Activated CD8-positive, alpha-beta memory T cell treated with anti-CD3 and anti-CD28 coated beads, Interleukin-2, amount 50 U/mL, for 48 hours (primary cell): ENCODE results near the gene NPR2.

Experiments used
- DNase-seq: peaks from one replicate; pipeline ENCODE4 v3.0.0-alpha.2; 2020

NPR2 gene

DNA sequence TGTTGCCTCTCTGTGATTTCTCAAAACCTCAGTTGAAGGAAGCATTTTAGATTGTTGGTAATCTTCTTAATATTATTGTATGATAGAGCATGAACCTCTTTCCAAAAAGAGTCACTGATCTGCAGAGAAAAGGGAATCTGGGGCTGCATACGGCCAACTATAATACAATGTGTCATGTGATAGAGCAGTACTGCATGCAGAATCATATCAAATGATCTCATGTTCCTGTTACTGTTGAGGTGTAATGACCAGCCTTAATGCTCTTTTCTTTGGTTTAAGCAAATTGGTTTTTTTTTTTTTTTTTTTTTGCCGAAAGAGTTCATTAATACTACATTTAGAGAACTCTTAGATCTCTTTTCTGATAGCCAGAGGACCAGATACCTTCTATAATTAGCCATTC, 24.4 kb upstream of the NPR2 start:
- no peak for DNase-seq

GRCh38 chr9:35767458-35767857, 23.9 kb upstream of the NPR2 start:
- DNase-seq, result no peak

DNA sequence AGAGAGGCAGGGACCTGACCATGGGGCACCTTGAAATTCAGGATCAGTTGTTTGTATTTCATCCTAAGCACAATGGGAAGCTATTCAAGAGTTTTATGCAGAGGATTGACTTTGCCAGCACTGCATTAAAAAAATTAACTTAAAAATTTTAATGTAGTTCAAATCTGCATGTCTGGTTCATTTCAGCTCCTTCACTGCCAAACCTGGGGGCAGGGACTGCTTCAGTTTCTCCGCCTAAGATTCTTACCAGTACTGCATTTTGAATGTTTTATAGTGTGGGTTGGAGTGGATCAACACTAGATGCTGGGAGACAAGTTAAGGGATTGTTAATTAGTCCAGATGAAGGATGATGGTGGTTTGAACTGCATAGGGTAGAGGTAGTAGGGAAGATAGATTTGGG, 21.6 kb upstream of the NPR2 start:
- no peak for DNase-seq

DNA sequence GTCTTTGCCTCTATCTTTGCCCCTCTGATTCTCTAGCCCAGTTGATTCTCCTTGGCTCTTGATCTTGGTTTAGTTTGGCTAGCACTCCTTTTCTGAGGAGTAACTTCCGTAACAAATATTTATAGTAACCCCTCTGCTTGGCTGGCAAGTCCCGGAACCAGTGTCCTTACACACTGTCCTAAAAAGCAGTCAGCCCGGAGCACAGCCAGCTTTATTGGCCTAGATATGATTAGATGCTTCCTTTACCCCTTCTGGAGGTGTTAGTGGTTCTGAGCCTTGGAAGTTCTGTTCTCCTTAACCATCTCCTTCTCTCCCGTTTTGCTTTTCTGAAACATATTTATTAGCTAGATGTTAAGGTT, 20.3 kb upstream of the NPR2 start:
- DNase-seq, result no peak

DNA sequence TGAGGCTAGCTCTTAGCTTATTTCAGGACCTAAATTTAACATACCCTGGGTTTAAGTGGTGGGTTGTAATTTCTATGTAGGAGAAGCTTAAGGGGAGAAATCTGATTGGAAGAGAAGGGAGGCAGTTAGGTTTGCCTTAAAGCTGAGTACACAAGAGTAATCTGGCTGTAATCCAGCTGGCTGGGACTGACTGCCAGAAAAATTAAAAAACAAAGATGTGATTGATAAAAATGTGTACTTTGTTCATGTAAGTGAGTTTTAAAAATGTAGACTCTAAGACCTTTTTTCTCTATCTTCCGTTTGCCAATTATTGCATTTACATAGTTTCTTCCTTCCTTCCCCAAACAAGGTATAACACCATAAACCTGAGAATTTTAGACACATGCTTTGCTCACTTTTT, 19.9 kb upstream of the NPR2 start:
- DNase-seq, result no peak

- DNase-seq, result no peak
Measured at GRCh38 chr9:35771943-35772342, 19.4 kb upstream of the NPR2 start.

DNA sequence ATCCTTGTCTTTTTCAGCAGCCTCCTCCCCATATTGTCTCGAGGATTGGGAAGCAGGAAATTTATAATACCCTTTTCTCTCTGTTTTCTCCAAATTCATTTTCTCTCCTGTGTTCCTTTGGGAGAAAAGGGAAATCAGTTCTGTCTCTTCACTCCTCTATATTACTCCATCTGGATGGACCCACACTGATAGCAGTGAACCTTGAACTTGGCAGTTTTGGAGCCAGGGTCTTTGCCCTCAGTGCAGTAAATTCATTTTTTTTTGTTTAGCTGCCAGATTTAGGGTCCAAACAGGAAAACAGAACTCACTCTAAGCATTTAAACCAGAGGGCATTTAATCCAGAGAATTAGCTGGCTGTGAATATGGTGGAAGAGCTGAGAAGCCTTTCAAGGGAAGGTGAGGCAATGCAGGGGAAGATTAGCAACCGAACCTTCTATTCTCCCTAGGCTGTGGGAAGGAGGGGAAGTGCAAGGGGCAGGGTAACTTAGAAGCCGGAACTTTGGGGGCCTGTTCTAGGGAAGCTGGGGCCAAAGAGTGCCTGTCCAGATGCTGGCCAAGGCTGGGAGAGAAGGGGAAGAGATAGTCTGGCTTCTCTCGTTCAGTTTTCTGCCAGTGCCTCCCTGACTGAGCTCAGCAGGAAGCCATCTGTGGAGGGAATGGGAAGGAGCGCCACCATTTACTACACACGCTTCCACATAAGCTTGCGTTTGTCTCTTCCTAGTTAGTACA, 16.3 kb upstream of the NPR2 start:
- no peak for DNase-seq

DNA sequence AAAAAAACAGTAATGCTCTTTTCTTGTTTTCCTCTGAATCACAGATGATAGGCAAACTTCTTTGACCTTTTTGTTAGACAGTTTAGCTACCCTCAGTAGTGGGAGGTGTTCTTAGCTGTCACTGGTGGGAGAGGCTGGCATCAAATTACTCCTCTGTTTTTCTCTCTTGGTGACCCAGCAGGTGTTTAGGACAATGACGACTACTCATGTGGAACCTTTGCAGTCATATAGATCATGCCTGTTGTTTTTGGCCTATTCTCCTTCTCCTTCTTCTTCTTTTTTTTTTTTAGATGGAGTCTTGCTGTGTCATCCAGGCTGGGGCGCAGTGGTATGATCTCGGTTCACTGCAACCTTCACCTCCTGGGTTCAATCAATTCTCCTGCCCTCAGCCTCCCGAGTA, 15.4 kb upstream of the NPR2 start:
- DNase-seq, result no peak

- DNase-seq, result no peak
Measured at GRCh38 chr9:35778496-35778895, 12.9 kb upstream of the NPR2 start.

- DNase-seq, result no peak
Measured at GRCh38 chr9:35781066-35781465, 10.3 kb upstream of the NPR2 start.

- no peak for DNase-seq
Measured at GRCh38 chr9:35783418-35783817, 8.0 kb upstream of the NPR2 start.

DNA sequence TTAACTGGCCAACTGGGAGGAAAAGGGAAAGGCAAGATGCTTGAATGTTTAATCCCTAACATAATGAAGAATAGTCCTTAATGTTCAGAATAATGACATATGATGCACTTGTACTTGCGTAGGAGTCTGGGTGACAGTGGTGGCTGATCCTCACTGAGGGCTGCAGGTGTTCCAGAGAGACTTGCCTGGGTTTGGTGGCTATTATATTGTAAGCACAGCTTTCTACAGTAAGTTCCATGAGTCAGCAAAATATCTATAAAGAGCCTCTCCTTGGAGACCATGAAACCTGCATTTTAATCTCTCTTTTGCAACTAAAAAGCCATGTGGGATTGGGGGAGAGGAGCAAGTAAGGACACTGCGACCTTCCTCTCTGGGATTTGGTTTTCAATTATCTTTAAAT, 1.9 kb upstream of the NPR2 start:
- DNase-seq, result no peak

- DNase-seq, result no peak
Measured at GRCh38 chr9:35790025-35790384, 1.4 kb upstream of the NPR2 start.

GRCh38 chr9:35790385-35791296, 750 bp upstream of the NPR2 start:
- DNase-seq, result peak; percentile 67

DNA sequence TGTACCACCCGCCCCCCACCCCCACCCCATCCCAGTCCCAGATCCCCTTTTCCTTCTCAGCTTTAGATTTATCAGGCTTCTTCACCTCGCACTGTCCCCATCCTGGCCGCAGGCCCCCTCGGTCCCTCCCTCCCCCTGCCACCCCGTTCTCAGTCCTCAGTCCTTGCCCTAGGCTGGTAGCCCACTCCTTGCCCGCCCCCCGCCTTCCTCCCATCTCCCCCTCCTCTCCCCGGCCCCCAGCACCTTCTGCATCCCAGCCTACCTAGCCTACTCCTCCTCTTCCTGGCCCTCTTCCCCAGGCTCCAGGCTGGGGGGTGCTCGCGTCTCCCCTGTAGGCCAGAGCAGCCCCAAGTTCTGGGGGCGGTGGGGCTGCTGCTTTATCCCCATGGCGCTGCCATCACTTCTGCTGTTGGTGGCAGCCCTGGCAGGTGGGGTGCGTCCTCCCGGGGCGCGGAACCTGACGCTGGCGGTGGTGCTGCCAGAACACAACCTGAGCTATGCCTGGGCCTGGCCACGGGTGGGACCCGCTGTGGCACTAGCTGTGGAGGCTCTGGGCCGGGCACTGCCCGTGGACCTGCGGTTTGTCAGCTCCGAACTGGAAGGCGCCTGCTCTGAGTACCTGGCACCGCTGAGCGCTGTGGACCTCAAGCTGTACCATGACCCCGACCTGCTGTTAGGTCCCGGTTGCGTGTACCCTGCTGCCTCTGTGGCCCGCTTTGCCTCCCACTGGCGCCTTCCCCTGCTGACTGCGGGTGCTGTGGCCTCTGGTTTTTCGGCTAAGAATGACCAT, 828 bp downstream of the NPR2 start:
- DNase-seq, result no peak

GRCh38 chr9:35792826-35793225, 1.4 kb downstream of the NPR2 start:
- DNase-seq, result no peak

DNA sequence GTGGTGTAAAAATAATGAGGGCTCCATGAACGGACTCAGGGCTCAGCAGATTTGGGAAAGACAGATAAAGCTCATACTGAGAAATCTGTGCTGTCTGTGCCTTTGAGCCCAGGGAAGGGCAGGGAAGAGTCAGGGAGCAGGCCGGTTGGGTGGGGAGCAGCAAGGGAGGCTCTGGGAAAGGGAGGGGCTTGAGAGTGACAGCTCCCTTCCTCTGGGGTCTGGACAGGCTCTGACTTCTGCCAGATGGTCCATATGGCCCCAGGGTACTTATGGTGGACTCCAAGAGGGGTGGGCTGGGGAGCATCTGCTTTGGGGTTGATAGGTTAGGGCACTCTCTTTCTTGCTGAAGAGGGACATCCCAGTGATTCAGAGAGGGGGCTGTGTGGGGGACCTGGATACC, 2.1 kb downstream of the NPR2 start:
- no peak for DNase-seq

GRCh38 chr9:35795695-35796094, 4.3 kb downstream of the NPR2 start:
- no peak for DNase-seq

DNA sequence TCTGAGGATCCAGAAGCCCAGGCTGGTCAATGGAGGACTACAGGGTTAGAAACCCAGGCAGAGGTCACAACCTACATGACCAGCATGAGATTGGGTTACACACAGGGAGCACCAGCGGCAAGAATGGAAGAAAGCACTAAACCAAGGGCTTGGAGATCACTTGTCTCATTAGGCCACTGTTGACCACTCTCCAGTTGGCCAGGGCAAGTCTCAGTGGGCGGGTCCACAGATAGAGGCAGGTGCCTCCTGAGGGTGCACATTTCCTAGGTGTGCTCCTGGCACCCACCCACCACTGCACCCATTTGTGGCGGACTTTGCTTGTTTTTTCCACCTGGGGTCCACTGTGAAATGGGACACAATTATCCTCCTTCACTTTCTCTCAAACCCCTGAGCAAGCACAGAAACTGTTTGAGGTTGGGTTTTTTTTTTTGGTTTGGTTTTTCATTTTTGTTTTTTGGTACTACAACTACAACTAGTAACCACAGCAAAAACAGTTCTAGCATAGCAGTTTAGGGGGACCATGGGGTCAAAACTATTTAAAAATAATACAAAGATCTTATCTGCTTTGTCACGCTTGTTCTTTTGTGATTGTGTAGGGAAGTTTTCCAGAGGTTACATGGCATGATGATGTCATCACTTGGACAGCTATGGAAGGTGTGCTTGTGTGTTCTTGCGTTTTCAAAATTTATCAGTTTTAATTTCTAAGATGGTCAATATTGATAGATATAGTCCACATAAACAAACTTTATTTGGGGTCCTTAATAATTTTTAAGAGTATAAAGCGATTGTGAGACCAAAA, 6.1 kb downstream of the NPR2 start:
- no peak for DNase-seq

- no peak for DNase-seq
Measured at GRCh38 chr9:35798658-35799374, 7.4 kb downstream of the NPR2 start.

DNA sequence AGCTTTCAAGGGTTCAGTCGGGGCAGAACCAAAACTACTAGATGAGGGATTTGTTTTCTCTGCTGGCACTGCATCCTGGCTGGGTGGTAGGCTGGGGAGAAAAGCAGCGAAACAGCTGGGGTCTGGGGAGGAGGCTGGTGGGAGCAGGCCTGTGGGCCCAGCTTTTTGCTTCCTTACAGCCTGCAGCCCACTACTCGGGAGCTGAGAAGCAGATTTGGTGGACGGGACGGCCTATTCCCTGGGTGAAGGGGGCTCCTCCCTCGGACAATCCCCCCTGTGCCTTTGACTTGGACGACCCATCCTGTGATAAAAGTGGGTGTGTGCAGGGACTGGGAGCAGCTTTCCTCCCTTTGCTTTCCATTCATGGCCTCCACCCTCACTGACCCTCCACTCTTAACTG, 9.1 kb downstream of the NPR2 start:
- DNase-seq, result no peak
